Measurements from ENCODE around the gene DGLUCY.

DNA sequence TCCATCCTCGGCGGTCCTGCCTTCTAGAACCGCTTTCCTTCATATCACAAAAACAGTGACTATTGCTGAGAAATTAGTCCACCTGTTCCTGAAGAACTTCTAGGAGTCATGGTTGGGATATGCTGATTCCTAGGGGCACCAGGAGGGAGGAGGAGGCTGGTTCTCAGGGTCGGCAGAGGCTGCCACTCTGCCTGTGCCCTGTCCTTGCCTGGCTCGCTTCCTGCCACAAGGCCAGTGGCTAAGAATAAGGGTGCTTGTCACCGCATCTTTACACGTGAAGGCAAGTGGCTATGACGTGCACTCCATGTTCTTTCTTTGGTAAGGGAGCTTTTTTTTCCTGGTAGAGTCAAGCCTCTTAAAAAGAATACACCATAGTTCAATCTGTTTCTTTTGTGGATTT is 18.7 kb upstream of the DGLUCY start:
- TF ChIP-seq, protein P1, sequence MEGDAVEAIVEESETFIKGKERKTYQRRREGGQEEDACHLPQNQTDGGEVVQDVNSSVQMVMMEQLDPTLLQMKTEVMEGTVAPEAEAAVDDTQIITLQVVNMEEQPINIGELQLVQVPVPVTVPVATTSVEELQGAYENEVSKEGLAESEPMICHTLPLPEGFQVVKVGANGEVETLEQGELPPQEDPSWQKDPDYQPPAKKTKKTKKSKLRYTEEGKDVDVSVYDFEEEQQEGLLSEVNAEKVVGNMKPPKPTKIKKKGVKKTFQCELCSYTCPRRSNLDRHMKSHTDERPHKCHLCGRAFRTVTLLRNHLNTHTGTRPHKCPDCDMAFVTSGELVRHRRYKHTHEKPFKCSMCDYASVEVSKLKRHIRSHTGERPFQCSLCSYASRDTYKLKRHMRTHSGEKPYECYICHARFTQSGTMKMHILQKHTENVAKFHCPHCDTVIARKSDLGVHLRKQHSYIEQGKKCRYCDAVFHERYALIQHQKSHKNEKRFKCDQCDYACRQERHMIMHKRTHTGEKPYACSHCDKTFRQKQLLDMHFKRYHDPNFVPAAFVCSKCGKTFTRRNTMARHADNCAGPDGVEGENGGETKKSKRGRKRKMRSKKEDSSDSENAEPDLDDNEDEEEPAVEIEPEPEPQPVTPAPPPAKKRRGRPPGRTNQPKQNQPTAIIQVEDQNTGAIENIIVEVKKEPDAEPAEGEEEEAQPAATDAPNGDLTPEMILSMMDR (IDR thresholded peaks at IDR 0.05), result no peak
- TF ChIP-seq POLR2AphosphoS5 (IDR thresholded peaks at IDR 0.05), result no peak

Data from prostate gland (tissue), 2 donors.